H1 (cell line): ENCODE data around the gene HES4. TPM values are rescaled to one million over a fixed set of nuclear protein-coding genes. Genes with fewer than 3 reads are reported as not detected.
A peak's percentile ranks its signal among the peaks of the same experiment; 100 is the strongest.

Experiments
- CTCF ChIA-PET: fragments of 300-600 bp; sonication (Branson Sonifier 250); formaldehyde crosslinking; loops from one replicate; lab custom pipeline; 2021; ENCODE audit not compliant: partially characterized antibody; lab: Charles Lee
- POLR2A ChIA-PET: fragments of 300-600 bp; sonication (Branson Sonifier 250); formaldehyde crosslinking; loops from one replicate; lab custom pipeline; 2021; ENCODE audit warnings: inconsistent platforms; ENCODE audit not compliant: partially characterized antibody; lab: Charles Lee
- DNase-seq, 2 experiments: peaks; one replicate each; pipeline versions ENCODE4 v3.0.0 to v3.0.0-alpha.2; 2010 to 2022; ENCODE audit warnings: low spot score in 2 of 2, low read depth in 1 of 2, mixed read lengths in 1 of 2
- FAIRE-seq: peaks from 2 replicates; lab custom pipeline; 2011; peaks lifted over from hg19 to GRCh38; lab: Jason Lieb, UNC
- H2AFZ ChIP-seq: 2 replicates; pipeline ENCODE4 v1.8.1; 2012; ENCODE audit warnings: low read length, inconsistent platforms
- H2AK5ac ChIP-seq: 2 replicates; pipeline ENCODE4 v1.6.1; 2013; ENCODE audit warnings: low read depth, low read length
- H2BK120ac ChIP-seq: replicated peaks from 2 replicates; pipeline ENCODE3; 2013; ENCODE audit warnings: low read depth, low read length, inconsistent platforms
- H2BK12ac ChIP-seq: 2 replicates; pipeline ENCODE4 v1.6.1; 2013; ENCODE audit warnings: low read depth, low read length
- H2BK15ac ChIP-seq: 2 replicates; pipeline ENCODE4 v1.6.1; 2013; ENCODE audit warnings: low read length
- H2BK20ac ChIP-seq: 2 replicates; pipeline ENCODE4 v1.6.1; 2013; ENCODE audit warnings: low read length
- H2BK5ac ChIP-seq: 2 replicates; pipeline ENCODE4 v1.6.1; 2013; ENCODE audit warnings: low read depth, low read length
- H3K14ac ChIP-seq: 2 replicates; pipeline ENCODE4 v1.6.1; 2013; ENCODE audit warnings: inconsistent platforms; ENCODE audit not compliant: insufficient read length
- H3K18ac ChIP-seq: 2 replicates; pipeline ENCODE4 v1.6.1; 2013; ENCODE audit warnings: low read length; ENCODE audit errors: extremely low read depth
- H3K23ac ChIP-seq: 2 replicates; pipeline ENCODE4 v1.6.1; 2013; ENCODE audit warnings: inconsistent platforms; ENCODE audit not compliant: insufficient read length
- H3K23me2 ChIP-seq: 2 replicates; pipeline ENCODE4 v1.6.1; 2013; ENCODE audit warnings: low read depth, low read length
- H3K27ac ChIP-seq: 2 replicates; pipeline ENCODE4 v1.6.1; 2011; ENCODE audit warnings: low read depth, low read length, inconsistent platforms
- H3K27me3 ChIP-seq, 4 experiments: replicated peaks in 1 of 4; 1 replicate in 1 of 4; 2 replicates in 3 of 4; pipeline versions ENCODE4 v1.6.1 to v1.8.1; 2011 to 2013; ENCODE audit warnings: low read length in 3 of 4, mild to moderate bottlenecking in 3 of 4, inconsistent platforms in 2 of 4, mixed read lengths in 2 of 4, moderate library complexity in 1 of 4; ENCODE audit not compliant: control insufficient read depth in 3 of 4, insufficient read depth in 3 of 4; ENCODE audit errors: extremely low read depth in 1 of 4
- H3K36me3 ChIP-seq, 4 experiments: 2 replicates each; pipeline versions ENCODE4 v1.6.1 to v1.8.1; 2011 to 2013; ENCODE audit warnings: mild to moderate bottlenecking in 4 of 4, low read length in 3 of 4, moderate library complexity in 2 of 4, control low read depth in 1 of 4, inconsistent platforms in 1 of 4; ENCODE audit not compliant: insufficient read depth in 4 of 4, control insufficient read depth in 2 of 4
- H3K4ac ChIP-seq: replicated peaks from 2 replicates; pipeline ENCODE3; 2013; ENCODE audit warnings: low read length, low read depth, mixed read lengths, inconsistent platforms; ENCODE audit not compliant: insufficient read length
- H3K4me1 ChIP-seq, 4 experiments: replicated peaks in 1 of 4; 1 replicate in 1 of 4; 2 replicates in 3 of 4; pipeline versions ENCODE4 v1.6.1 to v1.8.1; 2011 to 2013; ENCODE audit warnings: low read length in 3 of 4, inconsistent platforms in 2 of 4, mixed read lengths in 1 of 4; ENCODE audit not compliant: insufficient read depth in 4 of 4, control insufficient read depth in 3 of 4
- H3K4me2 ChIP-seq, 2 experiments: 2 replicates each; pipeline versions ENCODE4 v1.6.1 to v1.8.1; 2011 to 2013; ENCODE audit warnings: low read depth in 2 of 2, low read length in 2 of 2, control low read depth in 1 of 2, inconsistent platforms in 1 of 2, mild to moderate bottlenecking in 1 of 2; ENCODE audit not compliant: insufficient read depth in 1 of 2
- H3K4me3 ChIP-seq, 4 experiments: fragments of 200-600, 300-600 bp in 1 of 4; sonication (generic), shearing (Covaris generic), sonication (Bioruptor Twin) in 1 of 4; 2 replicates each; pipeline versions ENCODE4 v1.5.1 to v1.8.1; 2011 to 2016; ENCODE audit warnings: low read length in 4 of 4, low read depth in 3 of 4, control low read depth in 2 of 4, inconsistent platforms in 2 of 4, mild to moderate bottlenecking in 2 of 4, mixed read lengths in 1 of 4, moderate library complexity in 1 of 4; ENCODE audit not compliant: insufficient read depth in 2 of 4; ENCODE audit errors: extremely low read depth in 1 of 4
- H3K56ac ChIP-seq: replicated peaks from 2 replicates; pipeline ENCODE3; 2013; ENCODE audit warnings: low read depth, mild to moderate bottlenecking, mixed read lengths, low read length, inconsistent platforms; ENCODE audit not compliant: insufficient read length
- H3K79me1 ChIP-seq: 2 replicates; pipeline ENCODE4 v1.6.1; 2013; ENCODE audit warnings: low read depth, low read length, control low read depth
- H3K79me2 ChIP-seq, 2 experiments: 2 replicates each; pipeline versions ENCODE4 v1.6.1 to v1.8.1; 2012 to 2013; ENCODE audit warnings: low read length in 2 of 2, mild to moderate bottlenecking in 2 of 2, inconsistent platforms in 1 of 2; ENCODE audit not compliant: insufficient read depth in 2 of 2, control insufficient read depth in 1 of 2
- H3K9ac ChIP-seq, 4 experiments: replicated peaks in 1 of 4; 1 replicate in 1 of 4; 2 replicates in 3 of 4; pipeline versions ENCODE4 v1.6.1 to v1.8.1; 2011 to 2013; ENCODE audit warnings: low read depth in 3 of 4, low read length in 3 of 4, control low read depth in 2 of 4, mild to moderate bottlenecking in 2 of 4, moderate library complexity in 2 of 4, inconsistent platforms in 1 of 4; ENCODE audit errors: extremely low read depth in 1 of 4
- H3K9me3 ChIP-seq, 2 experiments: 2 replicates each; pipeline versions ENCODE4 v1.6.1 to v1.8.1; 2012 to 2013; ENCODE audit warnings: mild to moderate bottlenecking in 2 of 2, moderate library complexity in 2 of 2, control low read depth in 1 of 2, inconsistent platforms in 1 of 2, low read depth in 1 of 2, low read length in 1 of 2, mixed read lengths in 1 of 2; ENCODE audit not compliant: insufficient read depth in 2 of 2
- H4K20me1 ChIP-seq, 2 experiments: replicated peaks in 1 of 2; 2 replicates each; pipeline versions ENCODE3 to v1.8.1; 2011 to 2013; ENCODE audit warnings: inconsistent platforms in 2 of 2, low read length in 2 of 2, mild to moderate bottlenecking in 1 of 2; ENCODE audit not compliant: insufficient read depth in 2 of 2, control insufficient read depth in 1 of 2
- H4K5ac ChIP-seq: 2 replicates; pipeline ENCODE4 v1.6.1; 2013; ENCODE audit warnings: low read length, low read depth, mixed read lengths, inconsistent platforms; ENCODE audit not compliant: insufficient read length
- H4K8ac ChIP-seq: 2 replicates; pipeline ENCODE4 v1.8.0; 2013; ENCODE audit warnings: mild to moderate bottlenecking, moderate library complexity, low read length, inconsistent platforms; ENCODE audit not compliant: insufficient read depth; ENCODE audit errors: extremely low read depth
- H4K91ac ChIP-seq: replicated peaks from 2 replicates; pipeline ENCODE3; 2013; ENCODE audit warnings: low read length, mixed read lengths, inconsistent platforms; ENCODE audit not compliant: insufficient read length
- EGR1 ChIP-seq: IDR thresholded peaks from 2 replicates; pipeline ENCODE4 v1.6.1; 2011; ENCODE audit warnings: low read depth, low read length, borderline replicate concordance
- EZH2 ChIP-seq: fragments of 200-600 bp; sonication (generic); IDR thresholded peaks from 2 replicates; pipeline ENCODE4 v1.7.1; 2012; ENCODE audit warnings: low read depth, mild to moderate bottlenecking, moderate library complexity, low read length, inconsistent platforms; ENCODE audit not compliant: severe bottlenecking
- PHF8 ChIP-seq: fragments of 200-600 bp; sonication (generic); conservative IDR thresholded peaks from 2 replicates; pipeline ENCODE4 v1.7.1; 2012; ENCODE audit warnings: low read depth, mild to moderate bottlenecking, inconsistent platforms, low read length, moderate library complexity
- SRF ChIP-seq: IDR thresholded peaks from 2 replicates; pipeline ENCODE4 v1.6.1; 2011; ENCODE audit warnings: mild to moderate bottlenecking, low read depth, low read length, moderate library complexity
- WGBS, 2 experiments: shearing (Covaris generic) in 1 of 2; methylation state at CpG; one replicate each; pipeline versions ENCODE4 v1.1.6 to v1.1.7; 2013 to 2015; ENCODE audit warnings: low lambda C conversion rate in 2 of 2, mixed read lengths in 2 of 2, inconsistent platforms in 1 of 2, low coverage in 1 of 2, missing lambda C conversion rate in 1 of 2; ENCODE audit not compliant: insufficient replicate concordance in 2 of 2, insufficient coverage in 1 of 2, insufficient read length in 1 of 2; ENCODE audit errors: extremely low coverage in 1 of 2, missing lambda C conversion rate in 1 of 2; 5-methylcytosine and 5-hydroxymethylcytosine counted together
- polyA plus RNA-seq, 7 experiments: library from polyadenylated mRNA; depleted of rRNA in 3 of 7; stranded (reverse) in 5 of 7; unstranded in 2 of 7; fragments of >200 nt in 5 of 7; fragments of 200-250 nt in 2 of 7; gene quantifications; 1 replicate in 5 of 7; 2 replicates in 1 of 7; 4 replicates in 1 of 7; pipeline versions ENCODE4 v1.2.1 to v1.2.3, GENCODE V29; 2011 to 2013; ENCODE audit warnings: missing spikeins in 2 of 7, mixed read lengths in 2 of 7
- total RNA-seq: library from RNA; stranded (reverse); fragmentation: NEBNext Ultra II Directional; extraction: Animal tissue kit (Norgen Biotek cat#: 25700); gene quantifications from 2 replicates; pipeline ENCODE4 v1.2.1, GENCODE V29; 2021

HES4 gene
- total and polyA plus RNA-seq, 2 of the 8 experiments (the other 6 are each of a cell fraction or from before 2014, with no cell fraction given), result 2.8 to 3.5 TPM

GRCh38 chr1:1006305-1007159 is 6.6 kb upstream of the HES4 start:
- Histone ChIP-seq H3K9ac (no peak overlapping the region), H2AFZ (no peak overlapping the region), H4K8ac (peak overlapping the region; percentile 84), H3K23me2 (no peaks in the 10 kb centered on the region; the same call in 1 of the 2 replicates), H3K4me2 (no peak overlapping the region), H3K79me1 (no peaks in the 10 kb centered on the region), H3K4me3 (no peak overlapping the region), H2BK15ac (peak overlapping the region; percentile 40; the same call in 1 of the 2 replicates), H4K5ac (no peak overlapping the region), H3K23ac (no peak overlapping the region), H3K27me3 (peaks cover 3 to 37% (median 19%) of the 10 kb centered on the region in 4 experiments), H2AK5ac (no peak overlapping the region), H3K4me1 (peaks cover 0 to 22% (median 9%) of the 10 kb centered on the region in 4 experiments; a peak in 3 of 7 replicates), H2BK5ac (0 out of 2 replicates have a peak overlapping the region, but pooled peaks have one; percentile 8), H3K4ac (peak overlapping the region; percentile 69), H2BK20ac (no peak overlapping the region), H3K27ac (no peak overlapping the region), H2BK12ac (peak overlapping the region; percentile 90), H2BK120ac (no peak overlapping the region), H3K14ac (no peak overlapping the region), H3K18ac (peak overlapping the region; percentile 13; the same call in 1 of the 2 replicates), H3K79me2 (no peaks in the 10 kb centered on the region), H4K91ac (no peak overlapping the region), H3K9me3 (no peaks in the 10 kb centered on the region), H3K36me3 (no peaks in the 10 kb centered on the region), H3K56ac (peak overlapping the region; percentile 30), H4K20me1 (peaks cover 0 to 2% of the 10 kb centered on the region in 2 experiments)
- TF ChIP-seq PHF8, result no peak
- TF ChIP-seq EGR1, result no peak
- no peak for TF ChIP-seq EZH2
- no peak for TF ChIP-seq SRF
- DNase-seq, result peak in 1 of 2 experiments; percentile 47
- ChIA-PET CTCF (interaction anchor here (0.6 to 2.4 kb wide), 8 partner anchors 8 to 285 kb away, joined by 3 to 11 read pairs (median 4); partner anchors contain the start of gene ISG15), POLR2A (interaction anchor here (1.1 to 2.1 kb wide), 7 partner anchors 8 to 32 kb away, joined by 3 to 11 read pairs (median 5); partner anchors contain the start of gene AGRN)
- 90% methylated on average over 37 of the region's 37 CpGs; no CpG with 5 or more reads in 1 of the 2 experiments for WGBS, 2 experiments
- FAIRE-seq, result no peak
